HG03521 (cell line): ENCODE measurements around the gene FTO.
A peak's percentile ranks its signal among the peaks of the same experiment; 100 is the strongest.
"Not testable (repeated sequence)": the region's sequence is repeated elsewhere in the genome, so short reads cannot be mapped to it uniquely, and the experiment has no call there.

Experiments used
- ATAC-seq: cut with Tn5 transposase; IDR thresholded peaks from one replicate; pipeline ENCODE4 v1.9.1; 2021; ENCODE audit warnings: mild to moderate bottlenecking, moderate library complexity; ENCODE audit not compliant: unreplicated experiment

Gene FTO

DNA sequence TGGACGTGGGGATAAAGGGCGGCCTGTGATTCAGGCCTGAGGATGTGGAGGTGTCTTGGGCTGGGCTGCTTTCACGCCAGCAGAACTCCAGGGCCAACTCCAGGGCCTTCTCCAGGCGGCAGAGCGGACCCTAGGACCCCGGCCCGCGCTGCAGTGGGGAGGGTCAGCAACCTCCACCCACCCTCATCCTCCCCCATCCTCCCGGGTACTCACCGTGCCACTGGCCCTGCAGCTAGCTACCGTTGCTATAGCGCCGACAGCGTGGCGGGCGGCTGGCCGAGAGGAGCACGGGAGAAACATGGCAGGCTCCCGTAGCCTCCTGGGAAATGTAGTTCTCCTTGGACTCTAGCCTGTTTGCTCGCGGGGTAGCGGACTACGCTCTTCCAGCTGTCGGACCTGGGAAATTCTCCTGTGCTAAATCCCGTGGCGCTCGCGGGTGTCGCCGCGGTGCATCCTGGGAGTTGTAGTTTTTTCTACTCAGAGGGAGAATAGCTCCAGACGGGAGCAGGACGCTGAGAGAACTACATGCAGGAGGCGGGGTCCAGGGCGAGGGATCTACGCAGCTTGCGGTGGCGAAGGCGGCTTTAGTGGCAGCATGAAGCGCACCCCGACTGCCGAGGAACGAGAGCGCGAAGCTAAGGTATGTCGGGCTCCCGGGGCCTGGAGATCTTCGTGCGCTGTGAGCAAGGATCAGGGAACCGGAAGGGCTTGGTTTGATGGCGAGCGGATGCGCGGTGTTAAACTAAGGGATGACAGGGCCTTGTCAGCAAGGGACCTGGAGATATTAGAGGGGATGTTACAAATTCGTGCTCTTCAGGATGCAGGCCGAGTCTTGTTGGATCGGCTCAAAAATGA is at the start of gene FTO, which contains the start of gene RPGRIP1L:
Gene FTO, plus strand, starts transcription at position 567 of the 855 bp plus-strand sequence.
Gene RPGRIP1L, minus strand, starts transcription at position 270 of the 855 bp plus-strand sequence. CDS start 3,136 bp downstream, outside the sequence.
- ATAC-seq: peak; percentile 99

- ATAC-seq: no peak
Measured at GRCh38 chr16:53654946-53655345, 49.0 kb upstream of the FTO start.

- no peak for ATAC-seq
Measured at GRCh38 chr16:53662072-53662471, 41.9 kb upstream of the FTO start.

- ATAC-seq: no peak
Measured at GRCh38 chr16:53664724-53665345, 39.1 kb upstream of the FTO start.

DNA sequence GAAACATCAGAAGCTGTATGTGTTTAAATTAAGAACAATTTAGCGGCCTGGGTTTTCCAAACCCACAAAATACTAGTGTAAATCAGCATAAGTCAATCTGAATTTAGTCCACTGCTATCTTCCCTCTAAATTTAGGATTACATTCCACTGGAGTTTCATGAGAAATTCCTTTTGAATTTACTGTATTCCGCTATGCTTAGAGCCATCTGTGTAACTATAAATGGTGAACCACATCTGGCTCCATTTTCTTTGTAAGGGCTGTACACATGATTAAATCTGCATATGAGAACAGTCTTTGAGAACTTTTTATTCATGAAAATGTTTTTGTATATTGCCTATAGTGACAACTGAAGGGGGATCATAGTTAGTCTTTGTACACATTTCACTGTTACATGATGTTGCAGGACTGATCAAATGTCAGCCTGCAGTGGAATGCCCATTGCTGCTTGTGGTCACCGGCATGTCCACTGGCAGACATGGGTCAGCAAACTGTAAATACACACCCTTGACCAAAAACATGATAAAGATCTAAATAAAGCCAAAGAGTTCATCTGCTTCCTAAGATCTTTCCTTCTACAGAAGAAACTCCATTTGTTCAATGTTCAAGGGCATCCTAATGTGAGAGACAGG is 37.1 kb upstream of the FTO start:
- ATAC-seq: no peak

GRCh38 chr16:53668869-53669268 is 35.1 kb upstream of the FTO start:
- no peak for ATAC-seq

GRCh38 chr16:53672461-53672860 is 31.5 kb upstream of the FTO start:
- ATAC-seq: no peak

- ATAC-seq: no peak
Measured at GRCh38 chr16:53673189-53673588, 30.8 kb upstream of the FTO start.

GRCh38 chr16:53678155-53678554 is 25.8 kb upstream of the FTO start:
- no peak for ATAC-seq

GRCh38 chr16:53678756-53679343 is 25.1 kb upstream of the FTO start:
- ATAC-seq: no peak

DNA sequence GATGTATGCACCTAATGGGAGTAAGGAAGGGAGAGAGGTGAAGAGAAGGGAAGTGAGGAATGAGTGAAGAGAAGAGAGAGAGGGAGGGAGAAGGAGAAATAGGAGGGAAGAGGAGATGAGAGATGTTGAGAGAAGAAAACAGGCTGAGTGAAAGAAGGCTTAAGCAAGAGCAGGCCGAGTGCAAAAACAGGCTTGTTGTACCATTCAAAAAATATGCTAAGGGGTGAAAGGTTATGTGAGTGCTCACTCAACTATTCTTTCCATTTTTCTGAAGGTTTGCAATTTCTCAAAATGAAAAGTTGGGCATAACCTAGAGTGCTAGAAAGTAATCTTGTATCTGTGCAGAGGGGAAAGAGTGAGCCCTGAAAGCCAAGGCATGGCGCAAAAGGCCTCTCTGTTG is 23.2 kb upstream of the FTO start:
- no peak for ATAC-seq

DNA sequence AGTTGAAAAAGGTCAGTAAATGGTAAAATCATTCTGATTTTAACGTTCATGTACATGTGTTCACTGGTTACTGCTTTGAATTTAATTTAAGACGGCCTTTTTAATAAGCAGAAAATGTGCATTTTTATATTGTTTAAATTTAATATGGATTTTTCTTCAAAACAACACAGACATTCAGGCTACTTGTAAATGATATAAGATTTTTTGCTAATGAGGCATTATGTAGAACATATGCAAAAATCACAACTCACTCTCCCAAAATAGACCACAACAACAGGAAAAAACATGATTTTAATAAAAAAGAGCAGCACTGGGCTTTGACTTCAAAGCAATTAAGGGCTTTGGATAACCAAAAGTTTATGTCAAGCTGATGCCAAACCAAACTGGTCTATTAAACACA is 22.6 kb upstream of the FTO start:
- no peak for ATAC-seq

- not testable (repeated sequence) for ATAC-seq
Measured at GRCh38 chr16:53685334-53685733, 18.6 kb upstream of the FTO start.

DNA sequence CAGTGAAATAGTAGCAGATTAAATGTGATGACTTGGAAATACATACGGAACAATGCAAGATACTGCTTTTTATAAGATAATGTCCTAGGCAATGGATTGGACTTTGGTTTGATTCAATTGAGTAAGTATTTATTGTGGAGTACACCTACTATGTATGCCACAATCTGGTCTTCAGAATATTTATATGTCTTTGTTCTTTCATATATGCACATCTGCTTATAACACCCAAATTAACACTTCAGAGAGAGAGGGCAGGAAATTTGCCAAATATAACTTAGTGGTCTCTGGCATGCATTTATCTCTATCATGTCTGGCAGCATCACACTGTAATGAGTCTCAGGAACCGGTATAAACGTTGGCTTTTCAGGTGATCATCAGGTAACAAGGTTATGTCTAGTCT is 17.2 kb upstream of the FTO start:
- no peak for ATAC-seq

DNA sequence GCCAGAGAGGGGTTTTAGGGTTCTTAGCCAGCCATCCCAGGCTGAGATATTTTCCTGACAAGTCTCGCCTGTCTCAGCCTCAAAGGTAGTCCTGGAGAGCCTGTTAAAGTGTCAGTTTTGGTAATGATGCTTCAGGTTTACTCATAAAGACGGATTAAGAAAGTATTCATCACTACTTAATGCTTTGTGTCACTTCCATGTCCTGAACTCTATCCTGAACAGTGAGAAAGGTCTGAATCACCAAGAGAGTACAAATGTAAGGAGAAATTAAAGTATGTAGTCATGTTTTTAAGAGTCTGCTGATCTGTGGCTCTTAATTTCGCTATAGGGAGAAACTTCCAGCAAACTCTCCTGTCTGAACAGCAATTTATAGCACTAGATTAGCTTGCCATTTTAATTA is 14.3 kb upstream of the FTO start:
- no peak for ATAC-seq

DNA sequence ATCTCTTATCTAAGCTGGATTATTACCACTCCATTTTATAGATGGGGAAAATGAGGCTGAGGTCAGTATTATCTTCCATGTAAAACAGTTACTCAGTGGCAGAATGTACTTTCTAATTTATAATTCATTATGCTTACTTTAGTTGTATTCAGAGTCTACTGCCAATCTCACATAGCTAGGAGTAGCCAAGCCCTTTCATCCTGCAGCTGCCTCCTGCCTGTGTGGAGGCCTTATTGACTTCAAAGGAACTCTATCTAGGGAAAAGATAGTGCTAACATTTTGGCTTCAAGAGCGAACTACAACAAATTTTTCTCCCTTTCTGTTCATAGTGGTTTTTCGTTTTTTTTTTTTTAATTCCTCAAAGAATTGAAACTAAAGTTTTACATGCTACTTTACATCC is 13.2 kb upstream of the FTO start:
- no peak for ATAC-seq

- ATAC-seq: no peak
Measured at GRCh38 chr16:53692146-53692545, 11.8 kb upstream of the FTO start.

- no peak for ATAC-seq
Measured at GRCh38 chr16:53693320-53693719, 10.6 kb upstream of the FTO start.

GRCh38 chr16:53695070-53695469 is 8.9 kb upstream of the FTO start:
- no peak for ATAC-seq

DNA sequence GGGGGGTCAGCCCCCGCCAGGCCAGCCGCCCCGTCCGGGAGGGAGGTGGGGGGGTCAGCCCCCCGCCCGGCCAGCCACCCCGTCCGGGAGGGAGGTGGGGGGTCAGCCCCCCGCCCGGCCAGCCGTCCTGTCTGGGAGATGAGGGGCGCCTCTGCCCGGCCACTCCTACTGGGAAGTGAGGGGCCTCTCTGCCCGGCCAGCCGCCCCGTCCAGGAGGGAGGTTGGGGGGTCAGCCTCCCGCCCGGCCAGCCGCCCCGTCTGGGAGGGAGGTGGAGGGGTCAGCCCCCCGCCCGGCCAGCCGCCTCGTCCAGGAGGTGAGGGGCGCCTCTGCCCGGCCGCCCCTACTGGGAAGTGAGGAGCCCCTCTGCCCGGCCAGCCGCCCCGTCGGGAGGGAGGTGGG is 5.7 kb upstream of the FTO start:
- ATAC-seq: not testable (repeated sequence)

GRCh38 chr16:53704445-53704813 is 473 bp downstream of the FTO start:
- ATAC-seq: no peak

DNA sequence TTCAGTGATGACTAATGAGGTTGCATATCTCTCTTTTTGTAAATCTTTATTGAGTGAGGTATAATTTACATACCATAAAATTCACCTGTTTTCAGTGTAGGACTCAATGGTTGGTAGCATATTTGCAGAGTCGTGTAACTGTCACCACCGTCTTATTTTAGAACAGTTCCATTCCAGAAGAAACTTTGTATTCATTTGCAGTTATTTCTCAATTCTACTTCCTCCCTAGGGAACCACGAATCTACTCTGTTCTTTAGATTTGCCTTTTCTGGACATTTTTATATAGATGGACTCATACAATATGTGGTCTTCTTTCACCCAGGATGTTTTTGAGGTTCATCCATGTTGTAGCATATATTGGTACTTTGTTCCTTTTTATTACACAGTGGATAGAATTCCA is 3.7 kb downstream of the FTO start:
- ATAC-seq: no peak
